ENCODE data around the gene GGA1.

DNA sequence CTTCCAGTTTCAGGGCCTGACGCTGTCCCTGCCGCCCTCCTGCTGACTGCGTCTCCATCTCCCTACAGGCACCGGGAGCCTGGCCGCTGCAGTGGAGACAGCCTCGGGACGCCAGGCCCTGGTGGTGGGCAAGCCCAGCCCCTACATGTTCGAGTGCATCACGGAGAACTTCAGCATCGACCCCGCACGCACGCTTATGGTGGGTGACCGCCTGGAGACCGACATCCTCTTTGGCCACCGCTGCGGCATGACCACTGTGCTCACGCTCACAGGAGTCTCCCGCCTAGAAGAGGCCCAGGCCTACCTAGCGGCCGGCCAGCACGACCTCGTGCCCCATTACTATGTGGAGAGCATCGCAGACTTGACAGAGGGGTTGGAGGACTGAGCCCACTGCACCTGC is 56.9 kb downstream of the GGA1 start:
- TF ChIP-seq, protein P1, sequence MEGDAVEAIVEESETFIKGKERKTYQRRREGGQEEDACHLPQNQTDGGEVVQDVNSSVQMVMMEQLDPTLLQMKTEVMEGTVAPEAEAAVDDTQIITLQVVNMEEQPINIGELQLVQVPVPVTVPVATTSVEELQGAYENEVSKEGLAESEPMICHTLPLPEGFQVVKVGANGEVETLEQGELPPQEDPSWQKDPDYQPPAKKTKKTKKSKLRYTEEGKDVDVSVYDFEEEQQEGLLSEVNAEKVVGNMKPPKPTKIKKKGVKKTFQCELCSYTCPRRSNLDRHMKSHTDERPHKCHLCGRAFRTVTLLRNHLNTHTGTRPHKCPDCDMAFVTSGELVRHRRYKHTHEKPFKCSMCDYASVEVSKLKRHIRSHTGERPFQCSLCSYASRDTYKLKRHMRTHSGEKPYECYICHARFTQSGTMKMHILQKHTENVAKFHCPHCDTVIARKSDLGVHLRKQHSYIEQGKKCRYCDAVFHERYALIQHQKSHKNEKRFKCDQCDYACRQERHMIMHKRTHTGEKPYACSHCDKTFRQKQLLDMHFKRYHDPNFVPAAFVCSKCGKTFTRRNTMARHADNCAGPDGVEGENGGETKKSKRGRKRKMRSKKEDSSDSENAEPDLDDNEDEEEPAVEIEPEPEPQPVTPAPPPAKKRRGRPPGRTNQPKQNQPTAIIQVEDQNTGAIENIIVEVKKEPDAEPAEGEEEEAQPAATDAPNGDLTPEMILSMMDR (IDR thresholded peaks at IDR 0.05): no peak
- TF ChIP-seq EZH2 (IDR thresholded peaks at IDR 0.05; ENCODE audit: borderline replicate concordance, insufficient read depth, low read depth, low read length, poor library complexity, severe bottlenecking): no peak

All from B cell (primary cell).